HEK293 (cell line): Measurements from ENCODE around the gene EIPR1.

ENCODE experiments used
- CTCF ChIA-PET: fragments of 350-600 bp; formaldehyde crosslinking; extraction: SDS; loops from one replicate; lab custom pipeline; 2021; ENCODE audit warnings: antibody characterized with exemption; lab: Yijun Ruan, JAX
- POLR2A ChIA-PET: fragments of 300-600 bp; formaldehyde crosslinking; extraction: SDS; loops from one replicate; lab custom pipeline; 2020; ENCODE audit warnings: antibody characterized with exemption, inconsistent platforms; lab: Yijun Ruan, JAX
- H3K27ac ChIP-seq: fragments of 200-500 bp; sonication (Bioruptor generic); 2 replicates; pipeline ENCODE4 v1.5.1; 2014; ENCODE audit warnings: low read depth, low read length, control low read depth, inconsistent platforms; ENCODE audit errors: extremely low read depth
- H3K36me3 ChIP-seq, 2 experiments: fragments of 200-500 bp in 1 of 2; sonication (Bioruptor generic) in 1 of 2; 1 replicate in 1 of 2; 2 replicates in 1 of 2; pipeline ENCODE4 v1.5.1; 2014 to 2017; ENCODE audit warnings: inconsistent platforms in 2 of 2, low read length in 2 of 2; ENCODE audit not compliant: control insufficient read depth in 2 of 2, insufficient read depth in 1 of 2
- H3K4me1 ChIP-seq: fragments of 200-500 bp; sonication (Bioruptor generic); 2 replicates; pipeline ENCODE4 v1.5.1; 2014; ENCODE audit warnings: mild to moderate bottlenecking, low read length, inconsistent platforms; ENCODE audit not compliant: control insufficient read depth, insufficient read depth
- H3K4me3 ChIP-seq: 2 replicates; pipeline ENCODE4 v1.5.1; 2011; ENCODE audit warnings: low read depth, mild to moderate bottlenecking, control low read depth, low read length, moderate library complexity
- H3K9me3 ChIP-seq: fragments of 200-500 bp; sonication (Bioruptor generic); 2 replicates; pipeline ENCODE4 v1.5.1; 2014; ENCODE audit warnings: low read depth, low read length, inconsistent platforms; ENCODE audit not compliant: control insufficient read depth, insufficient read depth
- BCL11B ChIP-seq: fragments of 450-650 bp; formaldehyde crosslinking; IDR thresholded peaks from 2 replicates; pipeline ENCODE4 v1.5.1; 2016; ENCODE audit warnings: low read depth, missing biosample characterization, missing genetic modification characterization
- GLIS1 ChIP-seq: fragments of 450-650 bp; formaldehyde crosslinking; IDR thresholded peaks from 2 replicates; pipeline ENCODE4 v1.5.1; 2016; ENCODE audit warnings: missing biosample characterization, missing genetic modification characterization
- HOXC10 ChIP-seq: sonication (generic); formaldehyde crosslinking; IDR thresholded peaks from 2 replicates; pipeline ENCODE4 v1.8.1; 2023; ENCODE audit warnings: mild to moderate bottlenecking, missing genetic modification reagents
- IKZF3 ChIP-seq: fragments of 450-650 bp; IDR thresholded peaks from 2 replicates; pipeline ENCODE4 v1.5.0; 2018; ENCODE audit warnings: missing biosample characterization, mild to moderate bottlenecking, missing genetic modification characterization, moderate library complexity
- MYNN ChIP-seq: fragments of 450-650 bp; formaldehyde crosslinking; IDR thresholded peaks from 2 replicates; pipeline ENCODE4 v1.5.1; 2016; ENCODE audit warnings: missing biosample characterization, missing genetic modification characterization, borderline replicate concordance
- PRDM1 ChIP-seq: fragments of 450-650 bp; formaldehyde crosslinking; IDR thresholded peaks from 2 replicates; pipeline ENCODE4; 2016; ENCODE audit warnings: missing biosample characterization, missing genetic modification characterization
- SALL2 ChIP-seq: fragments of 450-650 bp; formaldehyde crosslinking; IDR thresholded peaks from 2 replicates; pipeline ENCODE4 v1.5.0; 2017; ENCODE audit warnings: missing biosample characterization, mild to moderate bottlenecking, missing genetic modification characterization, borderline replicate concordance
- SP2 ChIP-seq: fragments of 450-650 bp; formaldehyde crosslinking; IDR thresholded peaks from 2 replicates; pipeline ENCODE4 v1.5.1; 2016; ENCODE audit warnings: missing biosample characterization, missing genetic modification characterization
- SP7 ChIP-seq: fragments of 450-650 bp; formaldehyde crosslinking; IDR thresholded peaks from 2 replicates; pipeline ENCODE4 v1.5.1; 2016; ENCODE audit warnings: missing biosample characterization, missing genetic modification characterization
- ZBTB8A ChIP-seq: fragments of 450-650 bp; formaldehyde crosslinking; IDR thresholded peaks from 2 replicates; pipeline ENCODE4 v1.5.1; 2016; ENCODE audit warnings: missing biosample characterization, missing genetic modification characterization
- ZFHX2 ChIP-seq: fragments of 450-650 bp; formaldehyde crosslinking; conservative IDR thresholded peaks from 2 replicates; pipeline ENCODE4 v1.5.1; 2016; ENCODE audit warnings: missing biosample characterization, missing genetic modification characterization
- ZFP37 ChIP-seq: fragments of 450-650 bp; formaldehyde crosslinking; IDR thresholded peaks from 2 replicates; pipeline ENCODE4 v1.5.1; 2016; ENCODE audit warnings: missing biosample characterization, missing genetic modification characterization
- ZFP69B ChIP-seq: fragments of 450-650 bp; formaldehyde crosslinking; IDR thresholded peaks from 2 replicates; pipeline ENCODE4 v1.5.1; 2016; ENCODE audit warnings: missing biosample characterization, missing genetic modification characterization
- ZNF133 ChIP-seq: fragments of 450-650 bp; formaldehyde crosslinking; IDR thresholded peaks from 2 replicates; pipeline ENCODE4 v1.5.1; 2016; ENCODE audit warnings: missing biosample characterization, missing genetic modification characterization
- ZNF157 ChIP-seq: fragments of 450-650 bp; formaldehyde crosslinking; IDR thresholded peaks from 2 replicates; pipeline ENCODE4 v1.5.1; 2016; ENCODE audit warnings: missing biosample characterization, missing genetic modification characterization
- ZNF211 ChIP-seq: fragments of 450-650 bp; formaldehyde crosslinking; IDR thresholded peaks from 2 replicates; pipeline ENCODE4 v1.5.1; 2016; ENCODE audit warnings: low read depth, missing biosample characterization, missing genetic modification characterization
- ZNF221 ChIP-seq: fragments of 450-650 bp; formaldehyde crosslinking; IDR thresholded peaks from 2 replicates; pipeline ENCODE4 v1.5.1; 2017; ENCODE audit warnings: missing biosample characterization, missing genetic modification characterization, borderline replicate concordance
- ZNF223 ChIP-seq: fragments of 450-650 bp; formaldehyde crosslinking; IDR thresholded peaks from 2 replicates; pipeline ENCODE4 v1.5.1; 2016; ENCODE audit warnings: missing biosample characterization, missing genetic modification characterization
- ZNF24 ChIP-seq: fragments of 450-650 bp; formaldehyde crosslinking; IDR thresholded peaks from 2 replicates; pipeline ENCODE4 v1.5.1; 2016; ENCODE audit warnings: missing biosample characterization, missing genetic modification characterization
- ZNF350 ChIP-seq: fragments of 450-650 bp; formaldehyde crosslinking; IDR thresholded peaks from 2 replicates; pipeline ENCODE4 v1.5.0; 2017; ENCODE audit warnings: missing biosample characterization, mild to moderate bottlenecking, missing genetic modification characterization
- ZNF366 ChIP-seq: fragments of 450-650 bp; formaldehyde crosslinking; conservative IDR thresholded peaks from 2 replicates; pipeline ENCODE4 v1.5.1; 2016; ENCODE audit warnings: missing biosample characterization, missing genetic modification characterization
- ZNF426 ChIP-seq: fragments of 450-650 bp; formaldehyde crosslinking; IDR thresholded peaks from 2 replicates; pipeline ENCODE4 v1.5.1; 2017; ENCODE audit warnings: missing biosample characterization, missing genetic modification characterization, mild to moderate bottlenecking, inconsistent platforms, moderate library complexity
- ZNF529 ChIP-seq: fragments of 450-650 bp; formaldehyde crosslinking; IDR thresholded peaks from 2 replicates; pipeline ENCODE4 v1.5.1; 2017; ENCODE audit warnings: missing genetic modification characterization, missing biosample characterization; ENCODE audit not compliant: insufficient replicate concordance
- ZNF629 ChIP-seq: fragments of 450-650 bp; formaldehyde crosslinking; IDR thresholded peaks from 2 replicates; pipeline ENCODE4 v1.5.1; 2017; ENCODE audit warnings: missing biosample characterization, missing genetic modification characterization
- ZNF660 ChIP-seq: fragments of 450-650 bp; IDR thresholded peaks from 2 replicates; pipeline ENCODE4 v1.5.1; 2018; ENCODE audit warnings: missing biosample characterization, mild to moderate bottlenecking, missing genetic modification characterization
- ZNF664 ChIP-seq: fragments of 450-650 bp; formaldehyde crosslinking; IDR thresholded peaks from 2 replicates; pipeline ENCODE4 v1.5.1; 2016; ENCODE audit warnings: missing biosample characterization, missing genetic modification characterization
- ZNF707 ChIP-seq: fragments of 450-650 bp; formaldehyde crosslinking; IDR thresholded peaks from 2 replicates; pipeline ENCODE4 v1.5.1; 2016; ENCODE audit warnings: missing biosample characterization, missing genetic modification characterization
- ZNF785 ChIP-seq: fragments of 450-650 bp; formaldehyde crosslinking; IDR thresholded peaks from 2 replicates; pipeline ENCODE4 v1.5.1; 2016; ENCODE audit warnings: missing biosample characterization, missing genetic modification characterization
- ZNF791 ChIP-seq: fragments of 450-650 bp; formaldehyde crosslinking; IDR thresholded peaks from 2 replicates; pipeline ENCODE4 v1.5.1; 2016; ENCODE audit warnings: missing biosample characterization, missing genetic modification characterization
- TF ChIP-seq, protein P1 (sequence below): sonication (generic); formaldehyde crosslinking; IDR thresholded peaks from 2 replicates; pipeline ENCODE4 v1.8.1; 2022; ENCODE audit warnings: mild to moderate bottlenecking, moderate library complexity, missing genetic modification reagents
- TF ChIP-seq, protein P2 (sequence below): fragments of 450-650 bp; formaldehyde crosslinking; IDR thresholded peaks from 2 replicates; pipeline ENCODE4 v1.5.1; 2016; ENCODE audit warnings: missing biosample characterization, missing genetic modification characterization
- TF ChIP-seq, protein P3 (sequence below): fragments of 450-650 bp; formaldehyde crosslinking; IDR thresholded peaks from 2 replicates; pipeline ENCODE4 v1.5.1; 2017; ENCODE audit warnings: missing biosample characterization, missing genetic modification characterization
- TF ChIP-seq, protein P4 (sequence below): fragments of 450-650 bp; formaldehyde crosslinking; IDR thresholded peaks from 2 replicates; pipeline ENCODE4 v1.5.1; 2017; ENCODE audit warnings: missing biosample characterization, missing genetic modification characterization

EIPR1 gene

DNA sequence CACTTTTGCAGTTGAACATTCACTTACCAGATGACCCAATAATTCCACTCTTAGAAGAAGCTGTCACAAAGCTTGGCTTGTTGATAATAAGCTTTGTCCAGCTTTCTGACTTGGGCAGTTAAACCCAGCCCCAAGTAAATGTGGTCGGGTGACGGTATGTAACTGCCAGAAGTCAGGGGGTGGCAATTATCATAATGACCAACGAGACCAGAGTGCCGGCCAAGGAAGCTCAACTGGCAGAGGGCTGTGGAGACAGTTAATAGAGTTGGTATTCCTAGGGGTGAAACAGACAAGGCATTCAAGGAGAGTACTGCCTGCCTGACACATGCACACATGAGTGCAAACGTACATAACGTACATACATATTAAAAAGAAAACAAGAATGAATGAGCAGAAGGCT lies 116.7 kb downstream of the EIPR1 start:
- no peak overlapping the region for H3K4me3 ChIP-seq
- TF ChIP-seq SP2 (tag by site-specific recombination) (no peak), ZNF629 (tag by site-specific recombination) (no peak), ZNF133 (tag by site-specific recombination) (no peak), ZFP69B (tag by site-specific recombination) (no peak), PRDM1 (tag by site-specific recombination) (no peak), ZNF221 (no peak), ZNF791 (tag by site-specific recombination) (no peak), IKZF3 (tag by site-specific recombination) (no peak)
- TF ChIP-seq, protein P1, sequence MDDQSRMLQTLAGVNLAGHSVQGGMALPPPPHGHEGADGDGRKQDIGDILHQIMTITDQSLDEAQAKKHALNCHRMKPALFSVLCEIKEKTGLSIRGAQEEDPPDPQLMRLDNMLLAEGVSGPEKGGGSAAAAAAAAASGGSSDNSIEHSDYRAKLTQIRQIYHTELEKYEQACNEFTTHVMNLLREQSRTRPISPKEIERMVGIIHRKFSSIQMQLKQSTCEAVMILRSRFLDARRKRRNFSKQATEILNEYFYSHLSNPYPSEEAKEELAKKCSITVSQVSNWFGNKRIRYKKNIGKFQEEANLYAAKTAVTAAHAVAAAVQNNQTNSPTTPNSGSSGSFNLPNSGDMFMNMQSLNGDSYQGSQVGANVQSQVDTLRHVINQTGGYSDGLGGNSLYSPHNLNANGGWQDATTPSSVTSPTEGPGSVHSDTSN (CRISPR knock-in tag): no peak
- TF ChIP-seq, protein P2, sequence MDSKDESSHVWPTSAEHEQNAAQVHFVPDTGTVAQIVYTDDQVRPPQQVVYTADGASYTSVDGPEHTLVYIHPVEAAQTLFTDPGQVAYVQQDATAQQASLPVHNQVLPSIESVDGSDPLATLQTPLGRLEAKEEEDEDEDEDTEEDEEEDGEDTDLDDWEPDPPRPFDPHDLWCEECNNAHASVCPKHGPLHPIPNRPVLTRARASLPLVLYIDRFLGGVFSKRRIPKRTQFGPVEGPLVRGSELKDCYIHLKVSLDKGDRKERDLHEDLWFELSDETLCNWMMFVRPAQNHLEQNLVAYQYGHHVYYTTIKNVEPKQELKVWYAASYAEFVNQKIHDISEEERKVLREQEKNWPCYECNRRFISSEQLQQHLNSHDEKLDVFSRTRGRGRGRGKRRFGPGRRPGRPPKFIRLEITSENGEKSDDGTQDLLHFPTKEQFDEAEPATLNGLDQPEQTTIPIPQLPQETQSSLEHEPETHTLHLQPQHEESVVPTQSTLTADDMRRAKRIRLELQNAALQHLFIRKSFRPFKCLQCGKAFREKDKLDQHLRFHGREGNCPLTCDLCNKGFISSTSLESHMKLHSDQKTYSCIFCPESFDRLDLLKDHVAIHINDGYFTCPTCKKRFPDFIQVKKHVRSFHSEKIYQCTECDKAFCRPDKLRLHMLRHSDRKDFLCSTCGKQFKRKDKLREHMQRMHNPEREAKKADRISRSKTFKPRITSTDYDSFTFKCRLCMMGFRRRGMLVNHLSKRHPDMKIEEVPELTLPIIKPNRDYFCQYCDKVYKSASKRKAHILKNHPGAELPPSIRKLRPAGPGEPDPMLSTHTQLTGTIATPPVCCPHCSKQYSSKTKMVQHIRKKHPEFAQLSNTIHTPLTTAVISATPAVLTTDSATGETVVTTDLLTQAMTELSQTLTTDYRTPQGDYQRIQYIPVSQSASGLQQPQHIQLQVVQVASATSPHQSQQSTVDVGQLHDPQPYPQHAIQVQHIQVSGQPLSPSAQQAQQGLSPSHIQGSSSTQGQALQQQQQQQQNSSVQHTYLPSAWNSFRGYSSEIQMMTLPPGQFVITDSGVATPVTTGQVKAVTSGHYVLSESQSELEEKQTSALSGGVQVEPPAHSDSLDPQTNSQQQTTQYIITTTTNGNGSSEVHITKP (tag by site-specific recombination): no peak
- peaks cover 0 to 6% of the 10 kb centered on the region in 2 experiments; a peak in 1 of 3 replicates for H3K36me3 ChIP-seq
- H3K4me1 ChIP-seq: no peaks in the 10 kb centered on the region
- no peaks in the 10 kb centered on the region for H3K9me3 ChIP-seq
- ChIA-PET CTCF (no interaction called here), POLR2A (no interaction called here)
- no peak overlapping the region for H3K27ac ChIP-seq

DNA sequence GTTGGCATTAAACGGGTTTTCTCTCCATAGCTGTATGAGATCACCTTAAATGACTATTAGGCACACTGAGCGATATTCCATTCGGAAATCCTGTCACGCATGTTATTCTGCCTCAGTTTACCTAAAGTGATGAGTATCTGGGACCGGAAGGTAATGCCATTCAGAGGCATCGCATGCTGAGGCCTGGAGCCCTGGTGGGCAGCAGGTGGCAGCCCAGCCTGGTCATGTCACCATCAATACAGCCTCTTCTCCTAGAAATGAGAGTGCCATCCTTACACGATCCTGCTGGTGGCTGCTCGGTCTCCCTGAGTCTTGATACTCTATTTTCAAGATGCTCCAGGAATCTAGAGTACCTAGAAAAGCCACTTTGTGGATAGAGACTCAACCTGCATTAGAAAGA lies 119.8 kb downstream of the EIPR1 start:
- POLR2A ChIA-PET: no interaction called here
- H3K27ac ChIP-seq: no peak overlapping the region

DNA sequence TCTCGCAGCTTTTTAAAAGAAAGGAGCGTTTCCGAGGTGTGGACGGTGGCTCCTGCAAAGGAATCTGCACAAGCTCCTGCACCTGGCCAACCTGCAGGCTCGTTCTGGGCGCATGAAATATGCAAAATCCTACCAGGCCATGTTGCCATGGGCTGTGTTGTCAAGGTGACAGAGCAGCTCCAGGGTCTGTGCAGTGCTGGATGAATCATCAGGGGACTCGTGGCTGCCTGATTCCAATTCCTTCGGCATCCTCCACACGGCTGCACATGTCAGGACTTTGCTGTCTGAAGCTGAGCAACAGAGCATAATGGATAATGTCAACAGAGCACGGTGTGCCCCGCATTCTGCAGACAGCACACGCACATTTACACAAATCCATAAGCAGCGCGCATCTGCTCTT lies 120.5 kb downstream of the EIPR1 start:
- TF ChIP-seq ZNF707 (tag by site-specific recombination) (no peak), ZNF223 (tag by site-specific recombination) (no peak), ZNF366 (no peak), BCL11B (tag by site-specific recombination) (no peak), ZNF426 (no peak), GLIS1 (tag by site-specific recombination) (no peak)
- TF ChIP-seq, protein P3, sequence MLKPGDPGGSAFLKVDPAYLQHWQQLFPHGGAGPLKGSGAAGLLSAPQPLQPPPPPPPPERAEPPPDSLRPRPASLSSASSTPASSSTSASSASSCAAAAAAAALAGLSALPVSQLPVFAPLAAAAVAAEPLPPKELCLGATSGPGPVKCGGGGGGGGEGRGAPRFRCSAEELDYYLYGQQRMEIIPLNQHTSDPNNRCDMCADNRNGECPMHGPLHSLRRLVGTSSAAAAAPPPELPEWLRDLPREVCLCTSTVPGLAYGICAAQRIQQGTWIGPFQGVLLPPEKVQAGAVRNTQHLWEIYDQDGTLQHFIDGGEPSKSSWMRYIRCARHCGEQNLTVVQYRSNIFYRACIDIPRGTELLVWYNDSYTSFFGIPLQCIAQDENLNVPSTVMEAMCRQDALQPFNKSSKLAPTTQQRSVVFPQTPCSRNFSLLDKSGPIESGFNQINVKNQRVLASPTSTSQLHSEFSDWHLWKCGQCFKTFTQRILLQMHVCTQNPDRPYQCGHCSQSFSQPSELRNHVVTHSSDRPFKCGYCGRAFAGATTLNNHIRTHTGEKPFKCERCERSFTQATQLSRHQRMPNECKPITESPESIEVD (tag by site-specific recombination): no peak
- POLR2A ChIA-PET: no interaction called here
- Histone ChIP-seq H3K4me3 (no peak overlapping the region), H3K9me3 (no peaks in the 10 kb centered on the region), H3K27ac (no peak overlapping the region), H3K4me1 (no peaks in the 10 kb centered on the region), H3K36me3 (peaks cover 0 to 6% of the 10 kb centered on the region in 2 experiments; a peak in 1 of 3 replicates)
- CTCF ChIA-PET: no interaction called here

More for the DNA sequence above, 119.8 kb downstream of the EIPR1 start:
- CTCF ChIA-PET: no interaction called here
- no peak overlapping the region for H3K4me3 ChIP-seq
- no peaks in the 10 kb centered on the region for H3K4me1 ChIP-seq
- H3K36me3 ChIP-seq: peaks cover 0 to 6% of the 10 kb centered on the region in 2 experiments; a peak in 1 of 3 replicates
- H3K9me3 ChIP-seq: no peaks in the 10 kb centered on the region
- no peak for TF ChIP-seq ZFP37
- TF ChIP-seq, protein P4, sequence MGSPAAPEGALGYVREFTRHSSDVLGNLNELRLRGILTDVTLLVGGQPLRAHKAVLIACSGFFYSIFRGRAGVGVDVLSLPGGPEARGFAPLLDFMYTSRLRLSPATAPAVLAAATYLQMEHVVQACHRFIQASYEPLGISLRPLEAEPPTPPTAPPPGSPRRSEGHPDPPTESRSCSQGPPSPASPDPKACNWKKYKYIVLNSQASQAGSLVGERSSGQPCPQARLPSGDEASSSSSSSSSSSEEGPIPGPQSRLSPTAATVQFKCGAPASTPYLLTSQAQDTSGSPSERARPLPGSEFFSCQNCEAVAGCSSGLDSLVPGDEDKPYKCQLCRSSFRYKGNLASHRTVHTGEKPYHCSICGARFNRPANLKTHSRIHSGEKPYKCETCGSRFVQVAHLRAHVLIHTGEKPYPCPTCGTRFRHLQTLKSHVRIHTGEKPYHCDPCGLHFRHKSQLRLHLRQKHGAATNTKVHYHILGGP (tag by site-specific recombination): no peak
- no peak for TF ChIP-seq ZBTB8A (tag by site-specific recombination)
- TF ChIP-seq ZNF664 (tag by site-specific recombination): no peak
- no peak for TF ChIP-seq ZNF529 (tag by site-specific recombination)
- no peak for TF ChIP-seq ZNF629 (tag by site-specific recombination)
- TF ChIP-seq ZNF24 (tag by site-specific recombination): no peak
- no peak for TF ChIP-seq ZNF157
- TF ChIP-seq MYNN (tag by site-specific recombination): no peak
- no peak for TF ChIP-seq ZNF350
- no peak for TF ChIP-seq SP7 (tag by site-specific recombination)
- TF ChIP-seq HOXC10 (CRISPR knock-in tag): no peak
- TF ChIP-seq SALL2 (tag by site-specific recombination): no peak
- TF ChIP-seq ZNF660 (tag by site-specific recombination): no peak
- TF ChIP-seq ZNF785 (tag by site-specific recombination): no peak
- TF ChIP-seq ZFHX2 (tag by site-specific recombination): no peak
- TF ChIP-seq ZNF211 (tag by site-specific recombination): no peak
